GM21528 (cell line): Measurements from ENCODE around the gene TIGD1.

ENCODE experiments used
- ATAC-seq: cut with Tn5 transposase; IDR thresholded peaks from one replicate; pipeline ENCODE4 v1.9.1; 2021; ENCODE audit warnings: mild to moderate bottlenecking, moderate library complexity; ENCODE audit not compliant: unreplicated experiment, low FRiP score

The TIGD1 gene

DNA sequence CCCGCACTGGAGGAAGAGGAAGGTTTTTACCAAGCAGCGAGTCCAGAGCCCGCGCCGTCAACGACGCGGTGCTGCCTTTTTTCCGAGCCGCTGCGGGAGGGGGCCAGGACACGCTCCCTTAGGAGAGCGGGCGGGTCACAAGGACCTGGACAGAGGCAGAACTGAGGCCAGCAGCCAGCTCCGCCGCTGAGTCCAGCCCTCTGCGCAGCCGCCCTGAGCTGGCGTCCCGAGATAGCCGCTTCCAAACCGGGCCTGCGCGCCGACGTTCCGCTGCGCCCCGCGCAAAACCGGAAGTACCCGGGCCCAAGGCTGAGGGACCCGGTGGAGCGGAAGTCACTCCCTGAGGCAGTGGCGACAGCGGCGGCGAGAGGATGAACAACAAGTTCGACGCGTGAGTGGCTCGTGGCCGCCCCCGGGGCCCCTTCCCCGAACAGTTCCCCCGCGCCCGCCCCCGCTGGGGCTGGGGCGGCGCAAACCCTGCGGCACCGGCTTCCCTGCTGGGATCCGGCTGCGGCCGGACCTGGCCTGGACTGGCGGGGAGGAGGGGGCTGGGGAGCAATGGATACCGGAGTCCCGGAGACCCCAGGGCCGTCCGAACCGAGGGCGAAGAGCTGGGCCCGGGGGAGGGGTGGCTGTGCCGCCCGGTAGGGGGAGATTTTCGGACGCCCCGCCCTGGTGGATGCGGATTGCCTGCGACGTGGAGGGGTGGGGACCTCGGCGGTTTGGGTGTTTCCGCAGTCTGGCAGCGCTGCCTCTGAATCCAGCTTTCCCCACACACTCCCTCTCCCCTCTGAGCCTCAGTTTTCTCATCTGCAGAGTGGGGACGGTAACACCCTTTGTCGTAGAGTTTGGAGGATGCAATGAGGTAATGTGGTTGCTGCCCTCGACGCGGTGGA is at the start of gene TIGD1, which contains the start of gene EIF4E2:
Gene TIGD1 (minus strand): TSS at position 204 of the 896 bp plus-strand sequence. CDS start 675 bp downstream, outside the sequence.
Gene EIF4E2 (plus strand): TSS at position 336 of the 896 bp plus-strand sequence. CDS start 36 bp downstream, at position 372.
- peak; percentile 94 for ATAC-seq

DNA sequence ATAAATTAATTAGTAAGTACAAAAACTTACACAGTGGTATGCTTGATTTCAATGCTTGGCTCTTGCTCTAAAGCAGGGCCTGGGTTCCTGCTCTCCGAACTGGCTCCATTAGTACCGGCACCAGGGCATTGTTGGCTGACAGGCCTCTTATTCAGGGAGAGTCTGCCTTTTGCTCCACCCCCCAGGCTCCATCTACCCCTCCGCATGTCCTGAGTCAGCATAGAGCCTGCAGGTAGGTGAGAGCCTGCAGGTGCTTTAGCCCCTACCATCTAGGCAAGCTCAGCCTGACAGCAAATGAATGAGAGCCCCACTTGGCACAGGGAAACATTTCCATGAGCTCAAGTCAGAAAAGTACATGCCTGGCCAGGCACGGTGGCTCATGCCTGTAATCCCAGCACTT is 47.9 kb upstream of the TIGD1 start:
- ATAC-seq = no peak

DNA sequence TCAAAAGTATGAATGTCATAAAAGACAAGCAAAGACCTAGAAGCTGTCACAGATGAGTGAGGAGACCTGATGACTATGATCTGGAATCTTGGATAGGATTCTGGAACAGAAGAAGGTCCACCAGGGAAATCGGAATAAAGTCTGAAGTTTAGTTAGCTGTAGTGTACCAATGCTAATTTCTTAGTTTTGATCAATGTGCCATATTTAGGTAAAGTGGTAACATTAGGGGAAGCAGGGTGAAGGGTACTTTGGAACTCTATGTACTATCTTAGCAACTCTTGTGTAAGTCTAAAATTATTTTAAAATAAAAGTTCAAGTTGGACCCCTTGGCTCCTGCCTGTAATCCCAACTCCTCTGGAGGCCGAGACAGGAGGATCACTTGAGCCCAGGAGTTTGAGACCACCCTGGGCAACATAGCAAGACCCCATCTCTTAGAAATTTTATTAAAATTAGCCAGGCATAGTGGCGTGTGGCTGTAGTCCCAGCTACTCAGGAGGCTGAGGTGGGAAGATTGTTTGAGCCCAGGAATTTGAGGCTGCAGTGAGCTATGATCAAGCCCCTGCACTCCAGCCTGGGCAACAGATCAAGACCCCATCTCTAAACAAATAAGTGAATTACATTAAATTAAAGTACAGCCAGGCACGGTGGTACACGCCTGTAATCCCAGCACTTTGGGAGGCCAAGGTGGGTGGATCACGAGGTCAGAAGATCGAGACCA is 47.2 kb upstream of the TIGD1 start:
- no peak for ATAC-seq

DNA sequence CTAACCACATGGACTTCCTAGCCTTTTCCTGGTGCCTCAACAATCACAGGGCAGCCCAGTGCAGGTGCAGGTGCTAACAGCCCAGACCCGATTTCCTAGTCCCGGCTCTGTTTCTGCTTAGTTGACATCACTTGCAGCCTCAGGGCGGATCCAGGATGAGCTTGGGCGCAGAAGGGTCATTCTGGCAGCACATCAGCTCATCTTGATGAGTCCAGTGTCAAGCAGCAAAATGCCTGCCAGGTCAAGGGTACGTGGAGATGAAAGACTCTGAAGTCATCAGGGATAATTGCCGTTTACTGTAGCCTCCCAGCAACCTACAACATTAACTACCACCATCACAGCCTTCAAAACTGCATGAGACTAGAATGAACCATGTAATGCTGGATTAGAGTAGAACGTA is 43.6 kb upstream of the TIGD1 start:
- no peak for ATAC-seq

DNA sequence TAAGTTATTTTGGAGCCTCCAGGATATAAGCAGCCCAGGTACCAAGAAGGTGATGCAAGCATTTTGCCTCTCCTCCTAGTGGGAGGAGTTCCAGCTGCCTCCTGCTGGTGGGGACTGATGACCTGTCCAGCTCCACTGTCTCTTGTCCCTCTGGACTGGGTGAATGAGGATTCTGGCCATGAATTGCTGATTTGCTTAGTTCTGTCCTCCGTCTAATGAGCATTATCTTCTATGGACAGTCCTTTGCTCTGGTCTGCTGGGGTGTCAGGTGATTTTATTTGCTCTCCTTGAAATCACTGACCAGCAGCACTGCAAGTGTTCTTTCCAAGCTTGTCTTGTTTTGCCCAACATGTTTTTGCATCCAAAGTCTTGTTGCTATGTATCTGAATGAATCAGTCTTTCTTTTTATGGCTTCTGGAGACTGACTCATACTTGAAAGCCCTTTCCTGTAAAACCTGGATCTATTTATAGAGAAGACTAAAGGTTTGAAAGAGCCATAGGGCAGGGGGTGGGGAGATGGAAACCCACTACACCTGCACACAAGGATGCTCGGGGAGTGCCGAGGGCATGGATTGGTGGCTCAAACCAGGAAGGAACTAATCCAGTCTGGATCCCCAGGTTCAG is 42.5 kb upstream of the TIGD1 start:
- no peak for ATAC-seq

DNA sequence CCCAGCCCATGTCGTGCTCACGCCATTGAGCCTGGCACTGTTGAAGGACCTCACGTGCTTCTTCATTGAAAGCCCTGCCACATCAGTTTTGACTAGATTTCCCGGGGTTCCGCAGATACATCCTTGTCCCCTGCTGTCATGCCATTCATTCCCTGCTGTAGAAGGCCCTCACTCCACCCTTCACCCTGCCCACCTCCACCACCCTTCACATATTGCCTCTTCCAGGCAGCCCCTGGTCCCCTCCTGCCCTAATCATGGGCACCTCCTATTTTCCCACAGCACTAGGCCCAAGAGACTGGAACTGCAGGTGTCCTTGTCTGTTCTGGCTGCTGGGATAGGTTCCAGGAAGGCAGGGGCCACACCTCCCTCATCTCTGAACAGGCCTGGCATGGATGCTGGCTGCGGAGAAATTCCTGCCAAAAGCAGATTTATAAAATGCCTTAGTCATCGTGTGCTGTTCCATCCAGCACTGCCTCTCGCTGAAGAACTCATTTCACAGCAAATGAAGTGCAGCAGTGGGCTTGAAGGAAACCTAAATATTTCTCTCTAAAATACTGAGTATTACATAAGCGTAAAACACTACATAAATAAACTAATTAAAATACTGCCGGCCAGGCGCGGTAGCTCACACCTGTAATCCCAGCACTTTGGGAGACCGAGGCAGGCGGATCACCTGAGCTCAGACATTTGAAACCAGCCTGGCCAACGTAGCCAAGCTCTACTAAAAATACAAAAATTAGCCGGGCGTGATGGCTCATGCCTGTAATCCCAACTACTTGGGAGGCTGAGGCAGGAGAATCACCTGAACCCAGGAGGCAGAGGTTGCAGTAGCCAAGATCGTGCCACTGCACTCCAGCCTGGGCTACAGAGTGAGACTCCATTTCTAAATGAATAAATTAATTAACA is 38.6 kb upstream of the TIGD1 start:
- no peak for ATAC-seq

DNA sequence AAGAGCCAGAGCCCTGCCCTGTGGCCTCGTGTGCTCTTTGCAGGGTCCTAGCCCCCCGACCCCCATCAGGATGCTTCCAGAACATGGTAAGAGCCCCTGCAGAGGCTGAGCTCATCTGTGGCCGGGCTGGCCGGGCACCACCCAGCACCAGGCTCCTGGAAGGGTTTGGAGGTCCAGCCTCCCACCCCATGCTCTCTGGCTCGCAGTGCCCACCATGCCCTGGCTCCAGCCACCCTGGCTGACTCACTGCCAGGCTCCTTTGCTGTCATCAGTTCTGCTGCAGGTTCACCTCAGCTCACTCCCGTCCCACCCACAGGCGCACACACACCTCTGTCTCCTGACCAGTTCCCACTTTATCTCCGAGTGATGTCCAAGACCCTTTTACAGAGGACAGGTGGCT is 37.7 kb upstream of the TIGD1 start:
- ATAC-seq = no peak

DNA sequence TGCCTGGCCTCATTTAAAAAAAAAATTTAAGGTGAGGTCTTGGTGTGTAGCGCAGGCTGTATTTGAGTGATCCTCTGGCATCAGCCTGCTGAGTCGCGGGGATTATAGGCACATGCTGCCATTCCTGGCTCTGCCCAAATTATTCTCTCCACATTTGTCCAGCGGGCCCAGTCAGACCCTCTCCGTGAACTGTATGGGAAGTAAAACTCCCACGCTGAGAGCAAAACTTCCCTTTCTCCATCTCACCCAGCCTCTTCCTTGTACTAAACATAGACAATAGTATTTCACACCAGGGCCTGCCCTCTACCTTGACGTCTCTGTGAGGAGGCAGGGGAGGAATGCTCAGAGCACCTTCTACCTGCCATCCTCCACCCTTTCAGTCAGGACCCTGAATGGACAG is 37.2 kb upstream of the TIGD1 start:
- no peak for ATAC-seq

DNA sequence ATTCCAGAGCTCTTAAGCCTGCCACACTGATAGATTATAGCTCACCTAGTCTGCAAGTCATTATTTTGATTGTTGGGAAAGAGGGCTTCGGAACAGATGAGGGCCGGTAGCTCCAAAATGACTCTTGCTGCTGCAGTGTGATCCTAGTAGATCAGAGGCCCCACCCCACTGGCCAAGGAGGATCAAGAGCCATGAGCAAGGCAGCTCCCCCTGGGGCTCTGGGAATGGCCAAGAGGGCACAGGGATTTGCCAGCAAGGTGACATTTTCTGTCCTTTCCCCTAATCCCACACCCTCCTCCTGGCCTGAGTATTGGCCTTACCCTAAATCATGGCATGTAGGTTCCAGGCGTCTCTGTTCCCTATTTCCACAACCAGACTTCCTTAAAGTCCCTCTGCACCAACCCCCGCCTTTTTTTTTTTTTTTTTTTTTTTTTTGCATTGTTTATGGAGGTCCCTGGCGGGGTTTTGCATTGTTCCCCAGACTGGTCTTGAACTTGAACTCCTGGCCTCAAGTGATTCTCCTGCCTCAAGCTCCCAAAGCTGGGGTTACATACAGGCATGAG is 36.7 kb upstream of the TIGD1 start:
- ATAC-seq = no peak

DNA sequence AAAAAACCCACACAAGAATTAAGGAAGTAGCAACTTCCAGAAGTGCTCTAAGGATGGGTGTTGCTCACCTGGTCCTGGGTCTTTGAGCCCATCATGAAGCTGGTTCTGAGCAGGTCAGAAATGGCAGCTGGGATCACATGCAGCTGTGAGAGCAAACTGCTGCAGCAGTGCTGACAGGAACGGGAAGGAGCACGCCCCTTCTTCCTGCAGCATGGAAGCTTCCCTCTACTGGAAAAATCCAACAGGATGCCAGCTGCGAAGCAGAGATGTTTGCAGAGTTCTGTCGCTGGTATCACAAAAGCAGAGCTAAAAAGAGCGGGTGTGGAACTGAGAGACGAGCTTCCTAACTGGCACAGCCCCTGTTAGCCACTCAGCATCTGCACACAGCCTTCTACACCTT is 33.9 kb upstream of the TIGD1 start:
- no peak for ATAC-seq

DNA sequence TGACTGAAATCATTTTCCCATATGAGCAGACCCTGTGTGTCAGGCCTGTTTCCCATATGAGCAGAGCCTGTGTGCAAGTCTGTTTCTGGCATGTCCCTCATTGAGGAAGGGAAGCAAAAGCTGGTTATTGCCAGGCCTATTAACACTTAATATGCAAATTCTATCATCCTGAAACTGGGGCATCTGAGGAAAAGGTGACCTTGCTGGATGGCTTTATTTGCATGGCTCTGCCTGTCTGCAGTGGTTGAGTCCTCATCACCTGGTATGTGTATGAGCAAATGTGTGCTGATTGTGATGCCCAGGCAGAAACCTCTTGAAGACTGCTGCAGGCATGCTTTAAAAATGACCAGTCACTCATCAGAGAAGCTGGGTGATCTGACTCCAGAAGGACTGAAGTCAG is 31.4 kb upstream of the TIGD1 start:
- ATAC-seq = no peak

DNA sequence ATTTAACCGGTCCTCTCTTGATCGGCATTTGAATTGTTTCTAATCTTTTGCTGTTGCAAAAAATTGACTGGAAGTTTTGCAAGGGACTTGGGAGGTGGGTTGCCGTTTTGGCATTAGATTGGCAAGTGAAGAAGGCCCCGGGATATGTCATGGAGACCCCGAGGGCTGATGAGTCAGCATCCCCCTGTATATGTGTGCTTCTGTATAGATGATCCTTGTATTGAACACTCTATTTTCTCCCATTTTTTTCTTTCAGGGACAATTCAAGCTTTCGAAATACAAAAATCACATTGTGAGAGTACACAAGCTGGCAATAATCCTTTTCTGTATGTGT is 30.3 kb upstream of the TIGD1 start:
- no peak for ATAC-seq

DNA sequence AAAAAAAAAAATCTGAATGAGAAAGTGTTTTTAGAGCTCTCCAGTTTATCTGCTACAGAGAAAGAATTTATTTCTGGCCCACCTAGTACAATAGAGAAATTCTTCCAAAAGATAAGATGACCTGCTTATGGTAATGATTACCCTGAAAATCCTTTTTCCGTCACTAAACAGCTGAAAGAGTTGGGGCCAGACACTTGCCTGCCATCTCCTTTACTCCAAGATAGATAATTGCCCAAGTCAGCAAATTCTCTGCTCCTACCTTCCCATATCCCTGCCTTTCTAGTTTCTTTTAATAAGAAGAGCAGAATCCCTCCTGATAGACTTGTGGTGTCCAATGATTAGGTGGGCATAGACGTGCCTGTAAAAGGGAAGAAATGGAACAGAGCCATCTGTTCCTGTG is 28.3 kb upstream of the TIGD1 start:
- no peak for ATAC-seq

DNA sequence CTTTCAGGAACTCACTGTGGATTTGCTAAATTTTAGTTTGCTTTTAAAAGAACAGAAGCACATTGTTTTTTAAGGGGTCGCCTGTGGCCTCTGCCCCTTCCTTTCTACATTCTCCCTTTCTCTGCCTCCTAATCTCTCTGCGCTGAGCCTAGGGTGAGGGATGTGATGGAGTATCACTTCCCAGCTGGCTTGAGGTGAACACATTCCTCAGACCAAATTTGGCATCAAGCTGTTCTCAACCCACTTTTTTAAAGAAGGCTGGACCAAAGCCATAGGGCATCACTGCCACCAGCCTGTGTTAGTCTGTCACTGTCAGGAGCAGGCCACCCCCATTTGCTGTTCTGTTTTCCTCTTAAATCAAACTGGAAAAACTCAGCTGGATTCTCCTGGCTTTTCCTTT is 27.5 kb upstream of the TIGD1 start:
- no peak for ATAC-seq

DNA sequence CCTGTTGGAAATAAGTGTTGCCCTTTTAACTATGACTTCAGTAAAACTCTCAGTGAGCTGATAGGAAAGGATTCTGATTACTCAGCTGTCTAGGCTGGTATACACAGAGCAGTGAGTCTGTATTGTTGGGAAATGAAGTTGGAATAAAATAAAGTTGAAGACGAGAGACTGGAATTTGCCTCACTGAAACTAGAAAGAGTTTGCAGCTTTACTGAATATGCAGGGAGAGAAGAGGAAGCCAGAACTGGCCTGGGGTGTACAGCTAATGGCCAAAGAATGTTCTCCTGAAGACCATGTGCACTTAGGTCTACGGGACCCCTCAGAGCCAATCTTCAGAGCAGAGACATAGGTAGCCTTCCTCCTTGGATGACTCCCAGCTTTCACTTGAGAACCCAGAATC is 26.6 kb upstream of the TIGD1 start:
- ATAC-seq = no peak

DNA sequence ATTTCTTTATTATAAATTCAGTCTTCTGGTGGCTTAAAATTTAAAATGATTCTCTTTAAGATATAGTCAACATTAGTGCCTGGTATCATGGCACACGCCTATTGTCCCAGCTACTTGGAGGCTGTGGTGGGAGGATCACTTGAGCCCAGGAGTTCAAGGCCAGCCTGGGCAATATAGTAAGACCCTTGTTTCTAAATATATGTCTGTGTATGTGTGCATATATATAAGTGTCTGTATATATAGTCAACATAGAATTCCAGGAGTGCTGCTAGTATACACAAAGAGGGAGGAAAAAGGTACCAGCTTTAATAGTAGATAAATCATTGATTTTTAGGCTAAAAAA is 25.0 kb upstream of the TIGD1 start:
- ATAC-seq = no peak

DNA sequence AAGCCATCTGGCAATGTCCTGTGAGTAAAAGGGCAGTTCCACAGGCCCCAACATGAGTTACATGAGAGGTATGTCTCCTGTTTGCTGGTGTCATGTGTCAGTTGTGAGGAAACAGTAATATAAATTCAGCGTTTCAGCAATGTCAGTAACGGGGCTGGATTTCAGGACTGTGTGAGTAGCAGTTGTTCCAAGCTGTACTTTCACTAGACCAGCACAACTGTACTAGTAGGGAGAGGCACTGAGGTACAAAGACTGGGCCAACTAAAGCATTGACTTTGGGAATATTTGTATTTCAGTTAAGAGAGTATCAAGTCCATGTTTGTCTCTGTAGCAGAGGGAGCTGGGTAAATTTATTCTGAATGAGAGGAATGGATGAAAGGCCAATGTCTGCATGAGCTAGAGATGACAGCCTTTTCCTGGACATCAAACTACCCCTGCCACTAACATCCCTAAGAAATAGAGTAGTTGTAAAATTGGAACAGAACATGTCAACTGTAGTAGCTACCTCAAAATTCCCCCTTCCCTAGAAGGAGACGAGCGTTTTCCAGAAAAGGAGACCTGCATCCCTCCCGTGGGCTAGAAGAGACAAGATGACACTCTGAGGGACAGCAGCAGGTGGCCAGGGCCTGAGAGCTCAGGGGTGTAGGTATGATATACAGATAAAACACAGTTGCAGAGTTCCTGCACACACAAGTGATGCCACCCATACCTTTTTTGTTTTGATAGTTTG is 24.5 kb upstream of the TIGD1 start:
- no peak for ATAC-seq

DNA sequence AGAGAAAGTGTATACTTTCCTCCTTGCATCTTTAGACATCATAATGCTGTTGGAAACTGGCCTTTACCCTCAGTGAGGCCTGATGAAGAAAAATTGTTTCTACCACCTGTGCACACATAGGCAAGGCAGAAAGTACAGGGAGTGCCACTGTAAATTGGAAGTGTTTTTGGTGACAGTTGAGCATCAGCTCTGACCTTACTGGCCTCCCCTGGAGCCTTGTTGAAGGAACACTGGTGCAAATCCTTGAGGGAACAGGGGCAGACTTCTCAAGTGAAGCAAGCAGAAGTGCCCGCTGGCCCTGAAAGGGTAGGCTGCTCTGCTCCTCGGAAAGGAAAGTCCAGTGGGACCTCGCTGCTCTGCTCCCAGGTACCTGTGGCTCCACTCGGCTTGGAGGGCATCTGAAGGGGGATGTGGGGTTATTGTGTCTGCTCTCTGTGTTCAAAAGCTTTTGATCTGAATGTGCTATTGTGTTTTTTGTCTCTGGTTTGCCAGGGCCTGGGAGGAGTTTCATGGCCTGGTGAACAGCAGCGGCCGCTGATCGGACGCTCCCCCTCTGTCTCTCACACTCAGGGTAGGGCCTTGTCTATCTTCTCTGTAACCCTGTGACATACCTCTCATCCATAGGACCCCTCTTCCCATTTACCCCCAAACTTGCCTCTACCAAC is 23.5 kb upstream of the TIGD1 start:
- ATAC-seq = no peak

DNA sequence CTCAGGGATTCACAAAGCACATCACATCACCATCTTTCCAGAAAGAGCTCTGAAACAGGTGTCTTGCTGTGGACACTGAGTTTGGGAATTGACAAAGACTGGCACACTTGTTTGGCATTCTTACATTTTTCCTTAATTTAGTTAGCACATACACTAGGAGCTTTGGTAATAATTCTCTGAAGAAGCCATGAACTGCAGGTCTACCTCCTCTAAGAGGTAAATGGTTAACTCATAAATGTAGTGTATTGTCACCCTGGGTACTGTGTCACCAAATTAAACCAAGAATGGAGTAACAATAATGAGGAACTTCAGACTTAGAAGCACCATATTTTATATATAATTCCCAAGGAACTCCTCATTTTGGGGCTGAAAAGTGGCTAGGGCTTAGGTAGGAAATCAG is 22.7 kb upstream of the TIGD1 start:
- ATAC-seq = no peak
